Left kidney (tissue), 2 donors: ENCODE data around the gene ARMS2. TPM values are rescaled to one million over a fixed set of nuclear protein-coding genes. Genes with fewer than 3 reads are reported as not detected.

ENCODE experiments used
- DNase-seq: peaks from one replicate; pipeline ENCODE4 v3.0.0-alpha.2; 2013
- polyA plus RNA-seq: library from polyadenylated mRNA; unstranded; fragments of 120-200 nt; gene quantifications from one replicate; pipeline ENCODE4 v1.2.1, GENCODE V29; 2013; ENCODE audit not compliant: insufficient read length

The ARMS2 gene
- polyA plus RNA-seq, 1 donor = 0.17 TPM

DNA sequence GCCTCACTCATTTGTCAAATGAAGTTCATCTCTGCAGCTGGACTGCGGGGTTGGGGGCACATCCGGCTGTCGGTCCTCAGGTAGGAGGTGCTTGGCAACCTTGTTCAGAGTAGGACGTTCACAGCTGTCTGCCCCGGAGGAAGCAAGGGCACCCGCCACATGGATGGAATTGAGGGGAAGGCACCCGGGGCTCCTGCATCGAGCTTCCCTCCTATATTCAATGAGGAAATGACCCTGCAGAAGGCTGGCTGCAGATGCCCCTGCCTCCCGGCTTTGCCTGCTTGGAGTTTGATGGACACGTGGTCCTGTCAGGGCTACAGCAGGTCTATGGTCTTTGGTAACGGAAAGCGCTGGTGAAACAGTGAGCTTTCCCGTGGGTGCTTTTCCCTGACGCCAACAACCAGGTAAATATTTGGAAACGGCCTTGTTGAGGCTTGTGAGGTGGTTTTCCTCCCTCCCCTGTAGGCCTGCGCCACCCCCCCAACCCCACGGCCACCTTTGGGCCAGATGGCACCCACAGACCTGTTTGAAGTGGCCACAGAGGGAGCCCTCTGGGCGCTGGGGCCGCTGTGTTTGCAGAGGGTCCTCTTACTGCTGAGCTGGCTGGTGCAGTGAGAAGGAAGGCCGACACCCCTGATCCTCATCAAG, 39.8 kb downstream of the ARMS2 start:
- no peak for DNase-seq

DNA sequence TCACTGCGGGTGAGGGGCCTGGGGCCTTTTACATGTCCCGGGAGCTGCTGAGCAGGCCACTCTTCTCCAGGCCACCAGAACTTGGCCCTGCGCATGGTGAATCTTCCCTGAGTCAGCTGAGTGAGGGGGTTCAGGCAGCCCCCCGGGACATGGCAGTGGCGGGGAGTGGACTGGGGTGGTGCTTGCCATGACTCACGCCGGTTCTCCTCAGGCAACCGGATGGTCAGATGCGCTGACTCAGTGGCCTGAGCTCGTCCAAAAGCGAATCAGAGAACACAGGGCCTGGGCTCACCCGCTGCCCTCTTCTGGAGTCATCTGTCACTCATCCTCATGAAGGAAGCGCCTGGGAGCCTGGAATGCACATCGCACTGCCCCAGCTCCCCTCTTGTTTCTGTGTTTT, 40.4 kb downstream of the ARMS2 start:
- DNase-seq = no peak

DNA sequence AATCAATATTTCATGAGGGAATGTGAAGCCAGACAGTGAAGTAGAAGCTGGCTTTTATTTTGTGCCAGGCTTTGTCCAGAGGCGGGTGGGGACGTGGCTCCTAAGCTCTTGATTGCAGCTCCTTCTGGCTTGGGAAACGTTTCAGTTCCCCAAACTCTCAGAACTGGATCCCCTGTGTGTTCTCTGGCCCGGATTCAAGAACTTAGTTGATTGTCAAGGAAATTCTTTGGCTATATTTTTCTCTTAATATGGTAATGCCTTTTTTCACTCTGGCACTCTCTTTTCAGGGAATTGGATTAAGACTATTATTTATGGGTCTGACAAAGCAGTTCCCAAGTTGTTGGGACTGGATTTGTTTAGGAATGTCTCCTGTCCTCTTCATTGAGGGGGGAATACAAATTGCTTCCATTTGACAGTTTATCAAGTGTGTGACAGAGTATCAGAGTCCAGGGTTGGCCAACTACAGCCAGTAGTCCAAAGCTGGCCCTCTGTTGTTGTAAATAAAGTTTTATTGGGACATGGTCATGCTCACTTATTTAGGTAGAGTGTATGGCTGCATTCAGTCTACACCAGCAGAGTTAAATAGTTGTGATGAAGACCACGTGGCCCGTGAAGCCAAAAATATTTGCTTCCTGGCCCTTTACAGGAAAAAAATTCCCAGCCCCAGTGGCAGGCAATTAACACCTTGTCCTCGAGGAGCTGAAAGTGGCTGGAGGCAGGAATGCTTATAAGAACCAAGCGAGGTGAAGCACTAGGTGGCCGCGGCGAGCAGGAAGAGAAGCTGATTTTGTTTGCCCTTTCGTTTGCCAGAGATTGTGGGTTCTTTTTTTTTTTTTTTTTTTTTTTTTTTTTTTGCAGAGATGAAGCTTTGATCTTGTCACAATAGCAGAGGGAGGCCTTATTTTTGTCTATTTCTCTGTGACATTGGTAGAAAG, 41.2 kb downstream of the ARMS2 start:
- no peak for DNase-seq

DNA sequence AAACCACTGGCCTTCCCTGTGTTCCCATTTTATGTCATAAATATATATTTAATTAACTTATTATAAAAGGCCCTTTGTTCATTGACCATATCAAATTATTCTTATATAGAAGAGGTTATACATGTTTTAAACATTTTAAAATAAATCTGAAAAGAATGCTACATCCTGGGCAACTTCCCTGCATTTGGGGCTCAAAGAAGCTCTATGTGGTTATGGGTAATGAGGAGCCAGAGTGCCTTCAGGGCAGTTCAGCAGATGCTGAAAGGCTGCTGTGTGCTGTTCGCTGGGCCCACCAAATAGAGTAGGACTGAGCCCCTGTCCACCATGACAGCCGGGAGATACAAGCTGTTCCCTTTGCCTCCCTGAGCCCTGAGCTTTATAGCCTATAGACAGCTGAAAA, 42.8 kb downstream of the ARMS2 start:
- no peak for DNase-seq

DNA sequence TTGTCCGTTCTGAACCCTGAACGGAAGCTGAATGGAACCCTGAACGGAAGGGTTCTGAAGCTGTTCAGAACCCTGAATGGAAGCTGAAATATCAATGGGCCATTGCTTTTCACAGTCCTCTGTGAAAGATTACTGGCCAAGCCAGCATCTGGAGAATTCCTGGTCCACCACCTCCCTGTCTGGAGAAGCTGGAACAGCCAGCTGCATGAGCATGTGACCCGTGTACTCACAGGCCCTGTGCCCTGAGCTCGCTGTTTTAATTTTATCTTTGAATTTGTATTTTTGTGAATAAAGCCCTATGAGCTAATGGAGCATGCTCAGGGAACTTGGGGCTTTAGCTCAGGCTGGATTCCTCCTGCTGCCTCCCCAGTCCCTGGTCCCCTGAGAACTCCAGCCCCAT, 44.1 kb downstream of the ARMS2 start:
- DNase-seq = no peak

DNA sequence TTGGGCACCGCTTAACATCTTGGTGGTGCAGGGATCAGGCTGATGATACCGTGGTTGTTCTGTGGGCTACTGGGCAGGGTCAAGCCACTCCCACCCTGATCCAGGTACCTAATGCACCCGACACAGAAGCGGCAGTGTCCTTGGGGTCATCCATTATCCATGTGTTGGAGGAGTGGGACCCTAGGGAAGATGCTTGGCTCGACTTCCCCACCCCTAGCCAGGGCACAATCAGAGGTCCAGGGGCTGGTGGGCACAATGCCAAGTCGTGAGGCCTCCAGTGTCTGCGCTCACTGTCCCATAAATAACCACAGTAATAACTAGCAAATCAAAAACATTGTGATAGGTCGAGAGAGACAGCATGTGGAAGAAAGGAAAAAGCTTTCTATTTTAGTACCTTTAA, 44.6 kb downstream of the ARMS2 start:
- DNase-seq = no peak

DNA sequence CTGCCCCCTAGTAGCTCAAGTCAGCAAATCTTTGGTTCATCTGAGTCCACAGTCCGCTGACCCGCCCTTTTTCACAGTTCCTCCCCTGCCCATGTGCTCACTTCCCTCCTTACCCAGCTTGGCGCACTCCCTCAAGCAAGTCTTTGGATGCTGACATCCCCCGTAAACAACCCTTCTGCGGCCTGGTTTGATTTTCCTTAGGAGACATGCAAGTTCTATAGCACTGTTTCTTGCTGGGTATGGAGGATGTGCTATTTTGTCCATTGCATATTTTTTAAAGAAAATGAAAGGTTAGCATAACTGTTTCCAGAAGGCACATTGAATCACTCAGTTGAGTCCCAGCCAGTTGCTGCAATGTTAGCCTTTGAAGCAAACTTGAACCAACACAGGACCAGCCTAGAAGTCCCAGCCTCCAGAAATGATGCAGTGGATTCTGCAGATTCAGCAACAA, 45.1 kb downstream of the ARMS2 start:
- no peak for DNase-seq

DNA sequence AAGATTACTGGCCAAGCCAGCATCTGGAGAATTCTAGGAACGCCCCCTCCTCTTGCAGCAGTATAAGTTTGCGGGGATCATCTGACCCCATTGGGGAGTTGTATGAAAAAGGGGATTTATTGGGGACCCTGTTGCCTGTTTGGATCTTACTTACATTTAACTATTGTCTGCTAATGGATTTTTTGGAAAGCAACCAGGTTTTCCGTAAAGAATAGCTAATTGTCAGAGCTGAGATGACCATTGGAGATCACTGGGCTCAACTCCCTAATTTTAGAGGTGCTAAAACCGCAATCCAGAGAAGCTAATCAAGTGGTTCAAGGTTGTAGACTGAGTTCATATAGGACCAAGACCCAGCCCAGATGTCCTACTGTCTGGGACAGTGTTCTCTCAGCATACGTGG, 45.7 kb downstream of the ARMS2 start:
- no peak for DNase-seq

DNA sequence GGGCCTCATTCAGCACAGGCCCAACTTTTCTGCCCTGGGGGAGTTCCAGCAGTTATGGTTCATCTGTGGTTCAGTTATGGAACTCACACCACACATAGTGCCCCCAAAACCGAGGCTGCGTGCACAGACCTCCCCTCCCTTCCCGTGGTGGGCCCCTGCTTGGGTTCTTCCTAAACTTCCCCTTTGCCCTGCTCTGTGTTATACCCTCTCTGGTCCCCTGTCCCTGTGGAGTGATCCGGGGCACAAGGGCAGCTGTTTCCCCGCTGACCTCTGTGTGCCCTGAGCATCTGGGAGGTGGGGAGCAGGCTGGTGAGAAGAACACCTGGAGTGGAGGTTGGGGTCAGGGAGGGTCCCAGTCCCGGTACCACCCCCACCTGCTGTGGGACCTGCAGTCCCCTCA, 46.3 kb downstream of the ARMS2 start:
- DNase-seq = no peak

DNA sequence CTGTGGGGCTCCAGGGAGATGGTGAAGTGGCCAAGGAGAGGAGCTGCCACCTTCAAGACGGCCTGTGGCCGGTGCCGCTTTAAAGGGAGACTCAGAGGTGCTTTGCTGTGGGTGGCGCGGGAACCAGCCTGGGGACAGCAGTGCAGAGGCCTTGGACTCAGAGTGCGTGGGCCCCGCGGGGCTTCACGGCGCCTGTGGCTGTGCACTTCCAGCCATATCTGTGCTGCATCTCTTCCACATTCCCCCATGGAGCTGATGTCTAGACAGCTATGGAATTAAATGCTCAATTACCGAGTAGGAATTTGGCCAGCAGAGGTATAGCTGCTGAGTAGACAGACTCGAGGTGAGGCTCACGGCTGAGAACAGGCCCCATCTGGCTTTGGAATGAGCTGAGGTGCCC, 48.6 kb downstream of the ARMS2 start:
- no peak for DNase-seq

DNA sequence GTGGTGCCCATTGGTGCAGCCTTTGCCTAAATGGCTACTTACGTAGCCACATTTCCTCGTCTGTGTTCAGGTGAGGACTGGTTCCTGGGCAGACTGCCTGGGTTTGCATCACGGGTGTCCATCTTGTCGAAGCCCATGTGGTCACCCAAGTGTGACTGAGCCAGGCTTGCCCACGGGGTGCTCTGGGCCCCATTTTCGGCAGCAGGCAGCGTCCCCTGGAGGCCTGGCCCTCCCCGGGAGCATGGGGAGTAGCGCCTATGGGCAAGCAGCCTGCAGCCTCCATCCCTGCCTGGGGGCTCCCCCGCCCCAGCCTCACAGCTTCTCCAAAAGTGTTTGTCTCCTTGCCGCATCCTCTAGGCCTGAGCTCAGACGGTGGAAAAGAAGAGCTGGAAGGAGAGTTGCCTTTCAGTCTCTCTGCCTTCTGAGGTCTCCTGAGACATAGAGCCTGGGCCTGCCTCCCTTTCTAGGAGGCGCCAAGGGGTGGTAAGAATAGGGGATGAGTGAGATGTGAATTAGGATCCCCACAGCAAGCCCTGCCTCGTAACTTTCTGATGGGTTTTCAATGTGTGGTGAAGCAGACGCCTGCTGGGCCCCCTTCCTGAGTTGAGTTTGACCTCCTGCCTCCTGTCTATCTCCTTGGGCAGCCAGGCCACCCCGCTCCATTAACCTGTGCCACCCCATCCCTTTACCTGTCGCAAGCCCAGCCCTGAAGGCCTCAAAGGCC, 49.6 kb downstream of the ARMS2 start:
- DNase-seq = no peak

DNA sequence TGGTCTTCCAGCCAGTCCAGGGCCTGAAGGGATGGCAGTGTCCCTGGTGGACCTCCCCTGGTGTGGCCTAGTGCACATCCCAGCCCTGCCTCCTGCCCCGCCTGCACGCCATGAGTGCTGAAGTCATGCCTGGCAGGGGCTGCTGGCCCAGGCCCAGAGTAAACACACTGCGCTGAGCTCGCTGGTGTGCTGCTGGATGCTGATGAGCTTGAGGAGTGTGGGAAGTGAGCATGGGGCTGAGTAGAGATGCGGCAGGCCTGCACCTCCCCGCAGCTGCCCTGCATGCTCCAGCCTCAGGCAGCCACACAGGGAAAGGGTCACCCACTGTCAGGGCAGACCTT, 50.1 kb downstream of the ARMS2 start:
- peak; percentile 53 for DNase-seq

DNA sequence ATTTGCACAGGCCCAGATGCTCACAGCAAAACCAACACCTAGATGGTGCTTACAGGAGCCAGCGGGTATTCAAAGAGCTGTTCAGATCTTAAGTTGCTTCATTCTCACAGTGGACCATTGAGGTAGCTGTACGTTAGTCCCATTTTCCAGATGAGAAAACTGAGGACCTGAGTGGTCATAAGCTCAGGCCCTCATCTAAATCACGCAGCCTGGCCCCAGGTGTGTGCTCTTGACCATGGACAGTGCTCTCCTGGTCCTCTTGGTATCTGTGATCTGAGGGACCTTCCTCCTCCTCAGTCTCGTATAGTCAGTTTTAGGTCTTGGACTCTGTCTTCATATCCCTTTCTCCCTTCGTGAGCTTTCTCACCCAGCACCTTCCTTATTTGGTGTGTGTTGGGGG, 50.6 kb downstream of the ARMS2 start:
- DNase-seq = no peak

DNA sequence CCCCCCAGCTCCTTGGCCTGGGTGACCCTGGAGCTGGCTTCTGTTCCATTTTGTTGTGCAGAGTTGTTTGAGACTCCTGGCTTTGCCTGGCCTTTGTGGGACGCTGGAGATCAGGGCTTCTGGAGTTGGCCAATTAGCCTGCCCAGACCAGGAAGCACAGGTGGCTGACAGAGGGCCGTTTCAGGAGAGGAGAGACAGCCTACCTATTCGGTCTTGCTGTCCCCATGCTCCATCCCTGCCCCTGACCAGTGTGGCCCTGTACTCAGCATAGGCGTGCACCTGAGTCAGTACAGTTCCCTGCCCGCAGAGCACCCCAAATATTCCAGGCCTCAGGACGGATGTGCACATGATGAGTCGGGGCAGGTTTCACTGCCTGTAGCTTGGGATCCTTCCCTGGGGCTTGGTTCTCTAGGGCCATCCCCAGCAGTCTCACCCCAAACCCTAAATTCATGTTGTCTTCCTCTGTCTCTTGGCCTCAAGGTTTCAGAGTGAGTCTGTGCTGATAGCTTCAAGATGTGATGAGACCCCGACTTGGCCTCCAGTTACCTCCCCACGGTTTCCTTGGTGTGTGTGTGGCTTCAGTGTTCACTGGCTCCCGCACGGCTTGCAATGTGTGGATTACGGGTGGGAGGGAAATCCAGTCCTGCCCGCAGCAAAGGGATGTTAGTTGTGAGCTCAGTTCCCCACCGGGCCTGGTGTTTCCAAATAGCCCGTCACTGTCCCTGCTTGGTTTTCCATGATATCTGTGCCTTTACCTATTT, 51.6 kb downstream of the ARMS2 start:
- DNase-seq = no peak

Other genes starting within 250 kb of the ARMS2 start
- 1.4 TPM for gene BTBD16, start 183.4 kb upstream of the ARMS2 start, polyA plus RNA-seq
- 127 TPM for gene PLEKHA1, start 79.9 kb upstream of the ARMS2 start, polyA plus RNA-seq
- gene HTRA1, start 6.9 kb downstream of the ARMS2 start, polyA plus RNA-seq = 158 TPM
- gene DMBT1, start 106.1 kb downstream of the ARMS2 start, polyA plus RNA-seq = 0.05 TPM
- gene C10orf120, start 245.2 kb downstream of the ARMS2 start, polyA plus RNA-seq = not detected